AG09309 (cell line): ENCODE data around the gene RALY.

ENCODE experiments used
- DNase-seq: peaks from one replicate; pipeline ENCODE4 v3.0.0-alpha.2; 2010; ENCODE audit warnings: low read depth
- H3K4me3 ChIP-seq: 2 replicates; pipeline ENCODE4 v1.5.1; 2011; ENCODE audit warnings: mild to moderate bottlenecking, low read depth, low read length, moderate library complexity; ENCODE audit not compliant: control insufficient read depth
- TF ChIP-seq, protein P1 (sequence below): IDR thresholded peaks from 2 replicates; pipeline ENCODE4 v1.5.1; 2011; ENCODE audit warnings: mild to moderate bottlenecking, low read depth, low read length, inconsistent platforms; ENCODE audit not compliant: insufficient read depth, control insufficient read depth; ENCODE audit errors: missing control alignments

Gene RALY

DNA sequence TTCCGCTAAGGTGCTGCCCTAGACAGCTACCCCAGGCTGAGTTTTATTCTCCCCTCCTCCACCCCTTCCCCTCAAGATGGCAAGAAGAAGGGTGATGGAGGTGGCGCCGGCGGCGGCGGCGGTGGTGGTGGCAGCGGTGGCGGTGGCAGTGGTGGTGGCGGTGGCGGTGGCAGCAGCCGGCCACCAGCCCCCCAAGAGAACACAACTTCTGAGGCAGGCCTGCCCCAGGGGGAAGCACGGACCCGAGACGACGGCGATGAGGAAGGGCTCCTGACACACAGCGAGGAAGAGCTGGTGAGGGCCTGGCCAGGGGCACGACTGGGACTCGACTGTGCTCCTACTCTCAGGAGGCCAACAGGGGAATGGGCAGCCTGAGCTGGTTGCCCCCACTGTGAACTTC is 83.2 kb downstream of the RALY start:
- no peak overlapping the region for H3K4me3 ChIP-seq
- no peak for DNase-seq
- TF ChIP-seq, protein P1, sequence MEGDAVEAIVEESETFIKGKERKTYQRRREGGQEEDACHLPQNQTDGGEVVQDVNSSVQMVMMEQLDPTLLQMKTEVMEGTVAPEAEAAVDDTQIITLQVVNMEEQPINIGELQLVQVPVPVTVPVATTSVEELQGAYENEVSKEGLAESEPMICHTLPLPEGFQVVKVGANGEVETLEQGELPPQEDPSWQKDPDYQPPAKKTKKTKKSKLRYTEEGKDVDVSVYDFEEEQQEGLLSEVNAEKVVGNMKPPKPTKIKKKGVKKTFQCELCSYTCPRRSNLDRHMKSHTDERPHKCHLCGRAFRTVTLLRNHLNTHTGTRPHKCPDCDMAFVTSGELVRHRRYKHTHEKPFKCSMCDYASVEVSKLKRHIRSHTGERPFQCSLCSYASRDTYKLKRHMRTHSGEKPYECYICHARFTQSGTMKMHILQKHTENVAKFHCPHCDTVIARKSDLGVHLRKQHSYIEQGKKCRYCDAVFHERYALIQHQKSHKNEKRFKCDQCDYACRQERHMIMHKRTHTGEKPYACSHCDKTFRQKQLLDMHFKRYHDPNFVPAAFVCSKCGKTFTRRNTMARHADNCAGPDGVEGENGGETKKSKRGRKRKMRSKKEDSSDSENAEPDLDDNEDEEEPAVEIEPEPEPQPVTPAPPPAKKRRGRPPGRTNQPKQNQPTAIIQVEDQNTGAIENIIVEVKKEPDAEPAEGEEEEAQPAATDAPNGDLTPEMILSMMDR, result no peak

GRCh38 chr20:34078540-34078939 is 84.8 kb downstream of the RALY start:
- no peak for DNase-seq
- no peak overlapping the region for H3K4me3 ChIP-seq
- TF ChIP-seq, protein P1, result no peak

GRCh38 chr20:34079818-34080217 is 86.1 kb downstream of the RALY start:
- TF ChIP-seq, protein P1, result no peak

DNA sequence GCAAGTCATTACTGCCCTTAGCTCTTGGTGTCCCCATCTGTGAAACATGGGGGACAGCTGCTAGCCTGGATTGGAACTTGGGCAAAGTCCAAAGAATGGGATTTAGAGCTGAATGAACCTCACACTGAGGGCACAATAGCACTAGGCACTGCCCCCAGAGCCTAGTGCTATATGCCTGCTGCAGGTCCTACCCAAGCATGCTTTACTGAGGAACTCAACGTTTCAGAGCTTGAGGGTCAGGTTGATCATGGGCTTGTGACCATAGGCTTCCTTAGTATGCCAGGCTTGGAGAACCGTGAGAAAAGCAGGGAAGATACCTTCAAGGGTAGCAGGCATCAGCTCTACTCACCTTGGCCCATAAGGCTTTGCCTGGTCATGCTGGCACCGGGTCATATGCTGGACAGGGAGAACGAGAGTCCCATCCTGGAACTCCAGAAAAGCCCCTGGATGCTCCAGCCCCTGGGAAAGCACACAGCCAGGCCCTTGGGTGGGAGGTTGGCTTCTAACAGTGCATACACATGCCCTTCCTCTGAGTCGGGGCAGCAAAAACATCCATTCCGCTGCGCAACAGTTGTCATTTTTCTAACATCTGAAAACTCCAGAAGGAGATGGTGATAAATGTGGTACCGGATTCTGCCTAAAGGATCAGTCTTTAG is 88.6 kb downstream of the RALY start:
- TF ChIP-seq, protein P1, result no peak
- no peak overlapping the region for H3K4me3 ChIP-seq
- DNase-seq, result no peak

More at GRCh38 chr20:34079818-34080217, 86.1 kb downstream of the RALY start:
- no peak overlapping the region for H3K4me3 ChIP-seq
- no peak for DNase-seq

DNA sequence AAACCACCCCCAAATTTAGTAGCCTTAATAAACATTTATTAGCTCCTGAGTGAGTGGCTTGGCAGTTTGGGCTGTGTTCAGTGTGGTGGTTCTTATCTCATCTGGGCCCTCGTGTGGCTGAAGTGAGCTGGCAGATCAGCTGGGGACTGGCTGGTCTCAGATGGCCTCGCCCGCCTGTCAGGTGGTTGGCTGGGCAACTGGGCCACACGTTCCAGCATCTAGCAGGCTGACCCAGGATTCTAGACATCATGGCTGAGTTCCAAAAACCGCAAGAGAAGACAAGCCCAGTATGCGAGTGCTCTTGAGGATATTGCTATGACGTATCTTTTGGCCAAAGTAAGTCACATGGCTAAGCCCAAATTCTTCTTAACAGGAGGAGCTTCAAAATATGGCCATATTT is 89.4 kb downstream of the RALY start:
- no peak overlapping the region for H3K4me3 ChIP-seq
- DNase-seq, result peak; percentile 84
- TF ChIP-seq, protein P1, result peak; percentile 23

GRCh38 chr20:34083781-34084180 is 90.1 kb downstream of the RALY start:
- DNase-seq, result no peak
- H3K4me3 ChIP-seq, result no peak overlapping the region
- TF ChIP-seq, protein P1, result no peak
